ENCODE results near the gene IFI6.
"Not testable (repeated sequence)": the region's sequence is repeated elsewhere in the genome, so short reads cannot be mapped to it uniquely, and the experiment has no call there.

The IFI6 gene

GRCh38 chr1:27650539-27651175, 21.3 kb downstream of the IFI6 start:
- no peak for DNase-seq (ENCODE audit: low read depth in 2 of 2)

- DNase-seq (ENCODE audit: low read depth in 2 of 2), result no peak
These were observed 21.8 kb downstream of the IFI6 start for GRCh38 chr1:27650171-27650538.

GRCh38 chr1:27649306-27649635, 22.7 kb downstream of the IFI6 start:
- DNase-seq (ENCODE audit: low read depth in 2 of 2), result no peak

GRCh38 chr1:27648602-27649305, 23.2 kb downstream of the IFI6 start:
- DNase-seq (ENCODE audit: low read depth in 2 of 2), result no peak

- DNase-seq (ENCODE audit: low read depth in 2 of 2), result no peak
These were observed 24.7 kb downstream of the IFI6 start for GRCh38 chr1:27647328-27647727.

GRCh38 chr1:27646676-27647075, 25.3 kb downstream of the IFI6 start:
- DNase-seq (ENCODE audit: low read depth in 2 of 2), result no peak

- DNase-seq (ENCODE audit: low read depth in 2 of 2), result no peak
These were observed 26.9 kb downstream of the IFI6 start for GRCh38 chr1:27645071-27645415.

- DNase-seq (ENCODE audit: low read depth in 2 of 2), result no peak
These were observed 27.5 kb downstream of the IFI6 start for GRCh38 chr1:27644369-27645070.

GRCh38 chr1:27643600-27644368, 28.2 kb downstream of the IFI6 start:
- peak in 1 of 2 donors; percentile 52 for DNase-seq (ENCODE audit: low read depth in 2 of 2)

- not testable (repeated sequence) for DNase-seq (ENCODE audit: low read depth in 2 of 2)
These were observed 31.5 kb downstream of the IFI6 start for GRCh38 chr1:27640514-27640913.

- no peak for DNase-seq (ENCODE audit: low read depth in 2 of 2)
These were observed 33.2 kb downstream of the IFI6 start for GRCh38 chr1:27638805-27639204.

- DNase-seq (ENCODE audit: low read depth in 2 of 2), result no peak
These were observed 33.8 kb downstream of the IFI6 start for GRCh38 chr1:27638047-27638734.

GRCh38 chr1:27635396-27636142, 36.4 kb downstream of the IFI6 start:
- DNase-seq (ENCODE audit: low read depth in 2 of 2), result no peak

- DNase-seq (ENCODE audit: low read depth in 2 of 2), result no peak
These were observed 37.0 kb downstream of the IFI6 start, which contains the start of gene FGR for GRCh38 chr1:27634985-27635367. Gene FGR (minus strand): TSS chr1:27635185. CDS start chr1:27623916, 11,269 bp downstream.

- DNase-seq (ENCODE audit: low read depth in 2 of 2), result peak in 1 of 2 donors; percentile 54
These were observed 37.6 kb downstream of the IFI6 start for GRCh38 chr1:27634177-27634984.

- DNase-seq (ENCODE audit: low read depth in 2 of 2), result no peak
These were observed 38.3 kb downstream of the IFI6 start for GRCh38 chr1:27633640-27634176.

- DNase-seq (ENCODE audit: low read depth in 2 of 2), result no peak
These were observed 38.7 kb downstream of the IFI6 start for GRCh38 chr1:27633298-27633610.

GRCh38 chr1:27632387-27633297, 39.4 kb downstream of the IFI6 start:
- DNase-seq (ENCODE audit: low read depth in 2 of 2), result peak; percentile 62 to 65

Data from stimulated activated CD8-positive, alpha-beta memory T cell treated with anti-CD3 and anti-CD28 coated beads, Interleukin-7, amount 100 ng/mL, for 4 hours (primary cell).